Measurements from ENCODE around the gene DQX1.
"Not testable (repeated sequence)": the region's sequence is repeated elsewhere in the genome, so short reads cannot be mapped to it uniquely, and the experiment has no call there.

Gene DQX1, protein sequence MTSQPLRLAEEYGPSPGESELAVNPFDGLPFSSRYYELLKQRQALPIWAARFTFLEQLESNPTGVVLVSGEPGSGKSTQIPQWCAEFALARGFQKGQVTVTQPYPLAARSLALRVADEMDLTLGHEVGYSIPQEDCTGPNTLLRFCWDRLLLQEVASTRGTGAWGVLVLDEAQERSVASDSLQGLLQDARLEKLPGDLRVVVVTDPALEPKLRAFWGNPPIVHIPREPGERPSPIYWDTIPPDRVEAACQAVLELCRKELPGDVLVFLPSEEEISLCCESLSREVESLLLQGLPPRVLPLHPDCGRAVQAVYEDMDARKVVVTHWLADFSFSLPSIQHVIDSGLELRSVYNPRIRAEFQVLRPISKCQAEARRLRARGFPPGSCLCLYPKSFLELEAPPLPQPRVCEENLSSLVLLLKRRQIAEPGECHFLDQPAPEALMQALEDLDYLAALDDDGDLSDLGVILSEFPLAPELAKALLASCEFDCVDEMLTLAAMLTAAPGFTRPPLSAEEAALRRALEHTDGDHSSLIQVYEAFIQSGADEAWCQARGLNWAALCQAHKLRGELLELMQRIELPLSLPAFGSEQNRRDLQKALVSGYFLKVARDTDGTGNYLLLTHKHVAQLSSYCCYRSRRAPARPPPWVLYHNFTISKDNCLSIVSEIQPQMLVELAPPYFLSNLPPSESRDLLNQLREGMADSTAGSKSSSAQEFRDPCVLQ

DNA sequence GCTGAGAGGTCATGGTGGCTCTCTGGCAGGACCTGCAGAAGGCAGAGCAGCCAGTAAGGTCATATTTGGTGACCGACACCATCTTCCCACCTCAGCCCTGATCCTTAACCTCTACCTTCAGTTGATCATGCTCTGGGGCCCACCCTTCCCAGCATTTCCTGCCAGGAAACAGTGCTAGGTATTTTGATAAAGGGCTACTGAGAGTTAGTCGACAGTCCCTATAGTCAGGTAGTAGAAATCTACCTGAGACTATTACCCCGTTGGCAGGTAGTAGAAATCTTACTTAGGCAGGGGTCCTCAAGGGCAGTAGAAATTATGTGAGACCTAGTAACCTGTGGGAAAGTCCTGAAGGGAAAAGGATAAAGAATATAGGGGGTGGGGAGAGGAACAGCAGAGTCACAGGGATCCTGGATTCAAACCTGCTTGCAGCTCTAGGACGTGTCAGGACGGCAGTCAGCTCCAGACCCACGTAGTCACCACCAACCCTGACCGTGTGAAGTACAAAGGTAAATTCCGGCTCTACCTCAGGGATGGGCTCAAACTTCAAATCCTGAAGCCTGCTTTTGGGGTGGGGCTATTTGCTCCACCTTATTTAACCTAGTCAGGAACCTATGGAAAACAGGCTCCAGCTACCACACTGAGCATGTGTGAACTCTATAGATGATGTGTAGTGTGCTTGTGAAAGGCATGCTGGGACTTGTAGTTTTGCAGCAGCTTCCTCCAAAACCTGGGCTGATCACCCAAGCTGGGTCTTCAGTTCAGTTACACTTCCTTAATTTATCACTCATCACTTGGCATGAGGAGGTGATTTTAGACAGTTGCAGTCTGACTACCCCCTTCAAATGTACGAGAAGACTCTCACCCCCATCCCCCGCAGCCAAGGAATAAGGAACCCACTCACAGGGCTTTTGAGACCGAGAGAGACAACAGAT is at the start of gene DQX1:
DQX1 (minus strand) TSS at position 515 of the 932 bp plus-strand sequence; CDS start at position 13, 502 bp downstream.
- DNase-seq, result no peak

DNA sequence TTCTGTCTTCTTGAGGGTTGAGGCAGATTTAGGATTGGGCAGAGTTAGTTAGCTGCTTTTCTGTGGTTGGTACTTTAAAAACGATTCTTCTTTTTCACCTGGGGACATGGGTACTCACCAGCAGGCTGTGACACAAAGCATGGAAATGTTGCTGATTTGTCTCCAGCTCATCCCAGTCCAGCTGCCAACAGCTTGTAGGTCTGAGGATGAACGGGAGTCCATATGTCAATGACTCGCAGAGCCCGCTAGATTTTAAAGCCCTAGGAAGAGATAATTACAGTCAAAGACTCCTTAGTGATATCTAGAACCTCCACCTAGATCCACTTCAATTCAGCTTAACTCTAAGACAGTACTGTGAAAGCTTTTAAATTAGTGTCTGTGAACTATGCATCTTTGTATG is 49.3 kb upstream of the DQX1 start:
- no peak for DNase-seq

DNA sequence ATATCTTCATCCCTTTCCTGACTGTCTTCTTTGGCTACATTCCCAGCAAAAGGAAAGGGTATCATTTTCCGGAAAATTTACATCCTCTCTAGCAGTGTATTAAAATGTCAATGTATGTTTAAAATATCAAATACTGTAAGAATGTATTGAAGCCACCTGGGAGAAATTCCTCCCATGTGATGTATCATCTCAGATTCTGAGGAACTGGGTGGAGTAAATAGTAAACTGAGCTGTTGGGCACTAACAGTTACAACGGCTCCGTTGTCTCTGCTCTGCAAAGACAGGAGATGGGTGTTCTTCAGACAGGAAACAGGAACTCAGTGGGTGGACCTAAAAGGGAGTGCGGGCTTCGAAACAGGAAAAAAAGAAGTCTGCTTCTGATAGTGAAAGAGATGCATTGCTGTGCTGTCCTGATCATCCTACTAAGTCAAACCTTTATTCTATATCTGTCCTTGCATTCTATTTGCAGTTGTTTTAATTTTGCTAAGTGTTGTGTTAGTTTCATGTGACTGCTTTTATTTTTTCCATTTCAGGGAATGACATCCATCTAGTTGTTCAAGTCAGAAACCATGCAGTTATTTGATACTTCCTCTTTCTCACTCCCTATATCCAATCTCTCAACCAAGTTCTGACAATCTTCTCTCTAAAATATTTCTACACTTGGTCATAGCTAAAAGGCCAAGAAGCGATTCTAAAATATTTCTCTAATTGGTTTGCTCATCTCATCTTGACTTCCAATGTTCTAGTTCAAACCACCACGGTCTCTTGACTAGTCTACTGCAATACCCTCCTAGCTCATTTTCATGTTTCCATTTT is 47.9 kb upstream of the DQX1 start:
- DNase-seq, result no peak

DNA sequence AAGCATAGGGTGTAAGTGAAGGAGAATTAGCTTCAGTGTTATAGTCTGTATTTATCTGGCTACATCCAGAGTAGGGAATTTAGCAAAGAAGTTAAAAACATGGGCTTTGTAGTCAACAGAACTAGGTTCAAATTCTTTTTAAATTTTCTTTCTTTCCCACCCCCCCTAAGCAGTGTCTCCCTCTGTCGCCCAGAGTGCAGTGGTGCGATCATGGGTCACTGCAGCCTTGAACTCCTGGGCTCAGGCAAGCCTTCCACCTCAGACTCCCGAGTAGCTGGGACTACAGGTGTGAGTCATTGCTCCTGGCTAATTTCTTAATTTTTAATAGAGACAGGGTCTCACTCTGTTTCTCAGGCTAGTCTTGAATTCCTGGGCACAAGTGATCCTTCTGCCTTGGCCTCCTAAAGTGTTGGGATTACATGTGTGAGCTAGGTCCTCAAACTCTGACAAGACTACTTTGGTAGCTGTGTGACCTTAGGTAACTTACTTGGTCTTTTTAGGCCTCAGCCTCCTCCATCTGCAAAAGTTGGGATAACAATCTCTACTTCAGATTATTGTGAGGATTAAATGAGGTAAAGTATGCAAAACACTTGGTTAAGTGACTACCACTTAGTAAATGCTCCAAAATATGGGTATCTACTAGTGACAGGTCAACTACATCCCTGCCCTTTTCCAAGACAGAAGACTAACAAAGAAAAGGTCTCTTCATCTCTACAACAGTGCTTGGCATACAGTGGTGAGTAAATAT is 46.3 kb upstream of the DQX1 start:
- no peak for DNase-seq

- no peak for DNase-seq
Observed at GRCh38 chr2:74571058-74571457, 45.0 kb upstream of the DQX1 start.

DNA sequence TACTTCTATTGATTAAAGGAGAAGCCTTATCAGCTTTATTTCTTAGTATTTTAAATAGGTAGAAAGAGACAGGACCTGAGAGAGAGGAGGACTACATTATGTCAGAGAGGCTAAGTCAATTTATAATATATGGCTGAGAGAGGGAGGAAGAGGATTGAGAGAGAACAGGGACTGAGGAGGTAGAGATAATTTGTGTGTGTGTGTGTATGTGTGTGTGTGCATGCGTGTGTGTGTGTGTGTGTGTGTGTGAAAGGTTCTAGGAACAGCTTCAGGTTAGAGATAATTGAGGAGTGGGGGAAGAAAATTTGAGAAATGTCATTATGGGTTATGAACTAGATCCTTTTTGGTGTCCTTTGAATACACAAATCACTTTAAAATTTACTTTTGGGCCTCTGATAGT is 43.7 kb upstream of the DQX1 start:
- no peak for DNase-seq

- no peak for DNase-seq
Observed at GRCh38 chr2:74567881-74568280, 41.9 kb upstream of the DQX1 start.

DNA sequence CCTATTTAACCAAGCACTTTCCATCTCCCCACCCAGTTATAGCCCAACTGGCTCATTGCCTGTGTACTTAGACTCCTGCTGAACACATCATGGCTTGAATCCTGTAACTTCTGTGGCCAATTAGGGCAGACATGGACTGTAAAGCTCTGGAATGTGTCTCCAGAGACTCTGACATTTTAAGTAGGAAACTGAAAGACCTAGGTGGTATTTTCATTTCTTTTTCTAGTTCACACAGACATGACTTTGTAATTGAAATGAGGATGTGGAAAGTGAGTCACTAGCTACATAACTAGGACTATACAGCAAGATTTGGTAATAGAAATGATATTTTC is 40.7 kb upstream of the DQX1 start:
- DNase-seq, result no peak

DNA sequence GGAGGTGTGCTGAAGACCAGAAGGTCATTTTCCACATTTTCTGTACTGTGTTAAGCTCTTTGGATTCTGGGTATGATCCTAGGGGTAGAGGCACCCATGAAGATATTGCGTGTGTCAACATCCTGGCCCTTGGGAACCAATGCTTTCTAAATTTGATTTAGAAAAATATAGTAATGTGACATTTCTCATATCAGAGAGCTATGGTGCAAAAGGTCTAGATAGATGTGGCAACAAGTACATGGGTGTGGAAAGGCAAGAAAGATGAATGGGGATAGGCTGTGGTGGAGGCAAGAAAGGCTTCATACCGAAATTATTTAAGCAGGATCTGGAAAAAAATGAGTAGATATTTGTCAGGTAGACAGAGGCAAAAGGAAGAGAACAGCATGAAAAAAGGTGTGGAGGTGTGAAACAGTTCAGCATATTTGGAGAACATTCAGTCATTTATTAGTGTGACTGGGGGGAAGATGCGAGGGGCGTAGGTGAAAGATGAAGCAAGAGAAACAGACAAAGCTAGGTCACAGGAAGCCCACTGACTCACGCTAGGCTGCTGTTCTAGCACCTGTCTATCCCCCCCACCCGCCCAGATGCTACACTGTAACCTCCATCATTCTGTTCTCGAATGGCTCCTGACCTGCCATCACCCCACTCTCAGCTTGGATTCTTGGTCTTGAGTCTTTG is 40.2 kb upstream of the DQX1 start:
- no peak for DNase-seq

GRCh38 chr2:74564222-74564621 is 38.2 kb upstream of the DQX1 start:
- no peak for DNase-seq

GRCh38 chr2:74562126-74562775 is 36.2 kb upstream of the DQX1 start:
- no peak for DNase-seq

GRCh38 chr2:74561022-74561421 is 35.0 kb upstream of the DQX1 start:
- not testable (repeated sequence) for DNase-seq

DNA sequence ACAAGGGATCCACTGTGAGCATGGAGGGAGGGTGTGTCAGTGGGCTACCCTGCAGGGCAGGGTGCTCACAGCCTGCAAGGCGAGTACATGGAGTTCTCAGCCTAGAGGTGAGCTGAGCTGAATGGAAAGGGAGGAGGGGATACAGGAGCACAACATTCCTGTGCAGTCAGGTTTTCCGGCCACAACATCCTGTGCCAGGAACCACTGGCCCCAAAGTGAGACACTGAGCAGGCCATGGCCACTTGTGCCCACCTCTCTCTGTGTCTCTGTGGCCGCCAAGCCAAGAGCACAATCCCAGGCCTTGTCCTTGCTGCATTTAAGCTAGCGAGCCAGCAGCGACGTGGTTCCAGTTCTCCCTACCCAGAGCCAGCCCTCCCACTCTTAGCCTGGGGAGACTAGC is 34.6 kb upstream of the DQX1 start:
- DNase-seq, result no peak

GRCh38 chr2:74559912-74560311 is 33.9 kb upstream of the DQX1 start:
- no peak for DNase-seq

DNA sequence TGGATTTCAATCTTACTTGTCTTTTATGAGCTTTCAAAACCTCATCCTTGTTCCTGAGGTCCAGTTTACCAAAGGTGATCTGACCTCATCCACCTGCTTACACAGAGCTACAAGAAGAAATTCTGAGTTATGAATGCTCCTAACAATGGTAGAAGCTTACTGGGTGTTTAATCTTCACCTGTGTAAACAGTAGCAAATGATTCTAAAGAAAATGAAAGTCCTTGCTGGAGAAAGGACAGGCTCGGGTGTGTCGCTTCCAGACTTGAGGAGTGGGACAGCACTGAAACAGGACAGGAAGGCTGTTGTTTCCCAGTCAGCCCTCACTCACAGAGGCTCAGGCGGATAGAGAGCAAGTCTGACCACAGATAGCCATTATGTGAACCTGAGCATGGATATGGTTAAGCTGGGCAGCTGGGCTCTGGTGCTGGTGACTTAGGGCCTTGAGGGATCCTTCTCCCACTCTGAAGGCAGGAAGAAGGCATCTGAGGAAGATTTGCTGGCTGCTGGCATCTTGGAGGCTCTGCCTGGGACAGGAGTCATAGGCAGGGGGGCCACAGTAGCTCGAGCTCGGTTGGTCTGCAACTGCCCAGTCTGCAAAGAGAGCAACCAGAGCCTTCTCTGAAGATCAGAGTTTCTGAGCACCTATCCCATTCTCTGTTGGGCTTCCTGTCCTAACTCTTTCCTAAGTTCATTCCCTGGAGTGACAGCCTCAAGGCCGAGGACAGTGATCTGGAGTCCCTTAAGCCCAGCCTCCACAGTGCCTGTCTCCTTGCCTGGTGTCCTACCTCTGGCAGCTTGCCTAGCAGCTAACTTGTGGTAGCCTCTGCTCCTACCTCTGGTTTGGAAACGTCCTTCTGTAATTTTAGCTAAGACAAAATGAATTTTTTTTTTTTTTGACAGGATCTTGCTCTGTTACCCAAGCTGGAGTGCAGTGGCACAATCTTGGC is 32.5 kb upstream of the DQX1 start:
- no peak for DNase-seq

- no peak for DNase-seq
Observed at GRCh38 chr2:74556831-74557370, 30.9 kb upstream of the DQX1 start.

- no peak for DNase-seq
Observed at GRCh38 chr2:74556159-74556558, 30.1 kb upstream of the DQX1 start.

- DNase-seq, result no peak
Observed at GRCh38 chr2:74555610-74556103, 29.6 kb upstream of the DQX1 start.
